Activated T-helper 1 cell treated with anti-CD3 and anti-CD28 coated beads, Interleukin-2, amount 50 U/mL, for 16 hours (primary cell): Measurements from ENCODE around the gene VWA7.
"Not testable (repeated sequence)": the region's sequence is repeated elsewhere in the genome, so short reads cannot be mapped to it uniquely, and the experiment has no call there.

Experiments used
- DNase-seq, 2 donors: peaks; one replicate each; pipeline ENCODE4 v3.0.0-alpha.2; 2020; ENCODE audit warnings: low read depth in 1 of 2, low spot score in 1 of 2

VWA7 gene, protein sequence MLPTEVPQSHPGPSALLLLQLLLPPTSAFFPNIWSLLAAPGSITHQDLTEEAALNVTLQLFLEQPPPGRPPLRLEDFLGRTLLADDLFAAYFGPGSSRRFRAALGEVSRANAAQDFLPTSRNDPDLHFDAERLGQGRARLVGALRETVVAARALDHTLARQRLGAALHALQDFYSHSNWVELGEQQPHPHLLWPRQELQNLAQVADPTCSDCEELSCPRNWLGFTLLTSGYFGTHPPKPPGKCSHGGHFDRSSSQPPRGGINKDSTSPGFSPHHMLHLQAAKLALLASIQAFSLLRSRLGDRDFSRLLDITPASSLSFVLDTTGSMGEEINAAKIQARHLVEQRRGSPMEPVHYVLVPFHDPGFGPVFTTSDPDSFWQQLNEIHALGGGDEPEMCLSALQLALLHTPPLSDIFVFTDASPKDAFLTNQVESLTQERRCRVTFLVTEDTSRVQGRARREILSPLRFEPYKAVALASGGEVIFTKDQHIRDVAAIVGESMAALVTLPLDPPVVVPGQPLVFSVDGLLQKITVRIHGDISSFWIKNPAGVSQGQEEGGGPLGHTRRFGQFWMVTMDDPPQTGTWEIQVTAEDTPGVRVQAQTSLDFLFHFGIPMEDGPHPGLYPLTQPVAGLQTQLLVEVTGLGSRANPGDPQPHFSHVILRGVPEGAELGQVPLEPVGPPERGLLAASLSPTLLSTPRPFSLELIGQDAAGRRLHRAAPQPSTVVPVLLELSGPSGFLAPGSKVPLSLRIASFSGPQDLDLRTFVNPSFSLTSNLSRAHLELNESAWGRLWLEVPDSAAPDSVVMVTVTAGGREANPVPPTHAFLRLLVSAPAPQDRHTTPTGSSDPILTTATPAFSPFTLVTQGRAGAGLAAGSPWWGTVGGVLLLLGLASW

DNA sequence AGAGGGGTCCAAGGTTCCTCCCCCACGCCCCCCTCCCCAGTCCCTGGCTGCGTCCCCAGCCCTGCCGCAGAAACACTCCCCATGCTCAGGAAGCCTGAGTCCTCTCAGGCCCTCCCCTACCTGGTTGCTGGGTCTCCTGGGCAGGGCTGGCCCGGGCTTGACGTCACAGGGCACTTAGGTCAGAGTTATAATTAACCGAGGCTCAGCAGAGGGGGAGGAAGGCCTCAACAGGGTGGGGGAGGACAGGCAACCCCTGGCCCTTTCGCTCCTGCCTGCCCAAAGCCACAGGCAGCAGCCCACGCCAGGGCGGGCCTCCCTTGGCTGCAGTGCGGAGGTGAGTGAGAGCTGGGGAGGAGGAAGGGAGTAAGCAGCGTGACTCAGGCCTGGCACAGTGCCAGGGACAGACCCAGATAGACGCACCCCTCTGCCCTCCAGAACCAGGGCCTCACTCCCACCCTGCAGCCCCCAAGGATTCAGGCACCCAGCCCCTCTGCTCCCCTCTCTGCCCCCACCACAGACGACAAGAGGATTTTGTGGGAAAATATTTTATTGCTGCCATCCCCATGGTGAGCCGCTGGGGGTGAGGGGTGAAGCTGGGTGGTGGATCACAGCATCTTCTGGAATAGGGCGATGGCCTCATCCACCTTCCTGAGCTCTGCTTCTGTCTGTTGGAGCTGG, at the start of gene VWA7:
Gene VWA7, minus strand, starts transcription at position 340 of the 678 bp plus-strand sequence. CDS start 549 bp downstream, outside the sequence.
- DNase-seq, result peak; percentile 25 to 61

DNA sequence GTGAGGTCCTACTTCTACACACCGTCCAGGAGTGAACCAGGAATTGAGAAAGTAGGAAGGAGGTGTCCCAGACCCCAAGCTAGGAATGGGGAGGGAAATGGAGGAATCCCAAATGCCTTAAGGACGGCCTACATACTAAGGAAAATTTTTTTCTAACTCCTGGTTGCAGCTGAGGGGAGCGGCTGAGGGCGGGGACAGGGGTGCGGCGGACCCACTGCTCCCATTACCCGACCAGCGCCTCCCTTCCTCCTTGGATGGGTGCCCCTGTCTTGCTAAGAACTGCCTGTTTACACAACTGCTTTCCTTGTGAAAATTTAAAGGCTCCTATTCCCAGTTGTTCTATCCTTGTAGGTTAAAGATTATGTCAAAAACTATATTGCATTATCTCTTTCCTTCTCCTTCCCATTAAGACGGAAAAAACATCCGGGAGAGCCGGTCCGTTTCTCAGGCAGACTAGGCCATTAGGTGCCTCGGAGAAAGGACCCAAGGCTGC, 49.7 kb upstream of the VWA7 start:
- no peak for DNase-seq

DNA sequence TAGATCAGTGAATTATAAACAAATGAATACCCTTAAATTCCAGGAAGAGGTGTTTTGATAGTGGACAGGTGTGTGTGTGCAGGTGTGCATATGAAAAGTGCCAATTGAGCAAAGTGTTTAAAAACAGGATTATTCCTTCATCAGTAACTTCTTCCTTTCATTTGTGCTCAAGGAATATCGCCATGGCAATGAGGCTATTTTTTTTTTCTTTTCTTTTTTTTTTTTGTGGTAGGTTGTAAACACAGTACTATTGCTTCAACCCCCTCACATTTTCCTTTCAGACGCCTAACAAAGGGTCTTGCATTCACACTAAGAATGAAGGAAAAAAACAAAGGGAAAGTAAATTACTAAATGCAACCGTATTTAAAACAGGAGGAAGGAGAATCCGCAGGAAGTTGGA, 48.4 kb upstream of the VWA7 start:
- DNase-seq, result no peak

DNA sequence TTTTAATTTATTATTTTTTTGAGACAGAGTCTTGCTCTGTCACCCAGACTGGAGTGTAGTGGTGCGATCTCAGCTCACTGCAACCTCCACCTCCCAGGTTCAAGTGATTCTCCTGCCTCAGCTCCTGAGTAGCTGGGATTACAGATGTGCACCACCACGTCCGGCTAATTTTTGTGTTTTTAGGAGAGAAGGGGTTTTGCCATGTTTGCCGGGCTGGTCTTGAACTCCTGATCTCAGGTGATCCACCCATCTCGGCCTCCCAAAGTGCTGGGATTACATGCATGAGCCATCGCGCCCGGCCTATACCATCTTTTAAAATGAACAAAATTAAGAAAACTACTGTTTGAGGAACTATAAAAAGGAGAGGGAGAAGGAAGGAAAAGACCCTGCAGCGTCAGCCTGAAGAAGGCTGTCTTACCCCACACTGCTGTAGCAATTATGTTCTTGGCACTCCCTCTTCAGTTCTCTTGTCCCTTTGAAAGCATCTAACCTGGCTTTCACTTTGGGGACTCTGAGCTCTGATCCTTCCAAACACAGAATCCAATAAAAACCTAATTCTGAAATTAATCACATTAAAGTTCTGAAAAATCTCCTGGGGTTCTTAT, 46.6 kb upstream of the VWA7 start:
- not testable (repeated sequence) for DNase-seq

DNA sequence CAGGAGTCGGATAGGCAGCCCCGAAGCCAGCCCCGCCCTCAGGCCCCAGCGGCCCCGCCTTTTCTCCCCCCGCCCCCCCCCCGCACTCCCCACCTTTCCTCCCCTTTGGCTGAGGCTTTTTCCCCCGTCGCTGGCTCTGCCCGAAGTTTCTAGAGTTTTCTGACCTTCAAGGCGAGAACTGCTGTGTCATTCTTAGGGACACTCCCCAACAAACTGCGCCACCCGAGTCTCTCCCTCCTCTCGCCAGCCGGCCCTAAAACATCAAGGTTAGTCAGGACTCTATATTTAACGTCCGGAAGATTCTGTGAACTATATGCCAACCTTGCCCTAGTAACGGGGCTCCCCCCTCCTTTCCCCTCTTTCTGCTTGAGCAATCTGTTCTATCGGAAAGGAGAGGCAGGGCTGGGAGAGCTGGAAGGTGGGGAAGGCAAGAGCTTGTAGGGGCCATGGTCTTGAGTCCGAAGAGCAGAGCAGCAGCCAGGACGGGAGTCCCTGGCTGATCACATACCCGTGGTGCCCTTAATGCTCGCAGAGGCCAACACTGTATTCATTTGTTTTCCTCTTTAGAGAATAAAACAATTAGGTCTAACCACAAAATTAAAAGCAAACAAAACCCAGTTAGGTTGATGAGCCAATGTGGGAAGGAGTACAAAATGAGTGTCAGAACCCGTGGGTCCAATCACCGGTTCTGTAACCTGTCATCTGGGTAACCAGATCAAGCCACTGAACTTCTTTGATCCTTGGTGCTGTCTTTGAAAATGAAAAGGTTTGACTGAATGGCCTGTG, 45.1 kb upstream of the VWA7 start:
- DNase-seq, result peak; percentile 34 to 42

DNA sequence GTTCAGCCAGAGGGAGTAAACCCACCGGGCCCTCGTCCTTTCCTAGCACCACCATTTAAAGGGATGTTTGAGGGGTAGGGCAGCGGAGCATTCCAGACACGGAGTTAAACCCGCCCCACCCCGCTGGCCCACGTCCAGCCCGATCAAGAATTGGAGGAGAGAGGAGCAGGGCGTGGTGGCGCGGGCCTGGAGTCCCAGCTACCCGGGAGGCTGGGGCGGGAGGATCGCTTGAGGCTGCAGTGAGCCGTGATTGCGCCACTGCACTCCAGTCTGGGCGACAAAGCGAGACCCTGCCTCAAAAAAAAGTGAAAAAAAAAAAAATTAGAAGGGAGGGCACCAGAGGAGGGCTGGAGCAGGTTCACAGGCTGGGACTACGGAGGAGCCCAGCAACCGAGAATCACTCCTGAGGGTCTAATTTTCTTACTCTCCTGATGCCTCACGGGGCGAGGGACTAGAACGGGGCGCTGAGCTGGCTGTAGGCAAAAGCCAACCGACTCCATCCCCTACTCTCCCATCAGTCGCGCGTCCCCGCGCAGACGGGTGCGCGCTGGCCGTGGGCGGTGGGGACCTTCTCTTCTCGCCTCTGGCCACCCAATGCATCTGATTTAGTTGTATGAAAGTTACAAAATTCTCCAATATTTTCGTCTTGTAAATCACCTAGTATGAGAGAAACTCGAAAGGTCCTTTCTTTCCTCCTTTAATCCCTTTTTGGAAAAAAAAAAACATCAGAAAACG, 44.3 kb upstream of the VWA7 start:
- peak; percentile 21 to 46 for DNase-seq

DNA sequence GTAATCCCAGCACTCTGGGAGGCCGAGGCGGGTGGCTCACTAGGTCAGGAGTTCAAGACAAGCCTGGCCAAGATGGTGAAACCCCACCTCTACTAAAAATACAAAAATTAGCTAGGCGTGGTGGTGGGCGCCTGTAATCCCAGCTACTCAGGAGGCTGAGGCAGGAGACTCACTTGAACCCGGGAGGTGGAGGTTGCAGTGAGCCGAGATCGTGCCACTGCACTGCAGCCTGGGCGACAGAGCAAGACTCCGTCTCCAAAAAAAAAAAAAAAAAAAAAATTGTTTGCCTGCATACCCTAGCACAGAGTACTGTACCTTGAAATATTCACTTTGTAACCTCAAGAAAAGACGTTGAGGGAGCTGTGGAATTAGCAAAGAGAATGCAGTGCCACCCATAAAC, 43.3 kb upstream of the VWA7 start:
- not testable (repeated sequence) for DNase-seq

DNA sequence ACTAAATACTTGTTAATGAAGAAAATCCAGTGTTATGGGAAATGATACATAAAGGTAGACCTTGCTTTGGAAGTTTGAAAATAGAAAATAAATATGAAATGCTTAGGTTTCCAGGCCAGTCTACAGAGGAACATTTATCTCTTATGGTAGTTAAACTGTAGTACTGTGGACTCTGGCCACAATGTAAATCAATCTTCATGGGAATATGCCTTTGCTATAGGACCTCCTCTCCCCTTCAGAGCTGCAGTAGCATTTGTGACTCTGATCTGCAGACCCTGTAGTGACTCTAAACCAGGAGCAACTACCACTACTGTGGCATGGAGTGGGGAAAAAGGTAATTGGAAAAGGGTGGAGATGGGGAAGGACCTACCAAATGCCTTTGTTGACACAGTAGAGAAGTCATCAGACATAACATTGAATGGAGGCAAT, 42.8 kb upstream of the VWA7 start:
- DNase-seq, result no peak

DNA sequence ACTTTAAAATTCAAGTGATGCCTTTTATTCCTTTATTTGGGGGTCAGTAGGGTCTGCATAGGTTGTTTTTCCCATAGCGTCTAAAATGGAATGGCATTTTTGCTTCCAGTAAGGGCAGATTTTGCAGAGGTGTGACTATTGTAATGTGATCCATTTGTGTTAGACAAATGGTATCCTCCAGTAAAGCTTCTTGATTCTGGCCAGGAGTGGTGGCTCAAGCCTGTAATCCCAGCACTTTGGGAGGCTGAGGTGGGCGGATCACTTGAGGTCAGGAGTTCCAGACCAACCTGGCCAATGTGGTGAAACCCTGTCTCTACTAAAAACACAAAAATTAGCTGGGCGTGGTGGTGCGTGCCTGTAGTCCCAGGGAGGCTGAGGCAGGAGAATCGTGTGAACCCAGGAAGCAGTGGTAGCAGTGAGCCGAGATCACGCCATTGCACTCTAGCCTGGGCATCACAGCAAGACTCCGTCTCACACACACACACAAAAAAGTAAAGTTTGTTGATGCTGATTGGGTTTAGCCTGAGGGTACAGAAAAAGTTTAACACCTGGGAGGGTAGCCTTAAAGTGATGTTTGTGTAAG, 40.9 kb upstream of the VWA7 start:
- not testable (repeated sequence) for DNase-seq

DNA sequence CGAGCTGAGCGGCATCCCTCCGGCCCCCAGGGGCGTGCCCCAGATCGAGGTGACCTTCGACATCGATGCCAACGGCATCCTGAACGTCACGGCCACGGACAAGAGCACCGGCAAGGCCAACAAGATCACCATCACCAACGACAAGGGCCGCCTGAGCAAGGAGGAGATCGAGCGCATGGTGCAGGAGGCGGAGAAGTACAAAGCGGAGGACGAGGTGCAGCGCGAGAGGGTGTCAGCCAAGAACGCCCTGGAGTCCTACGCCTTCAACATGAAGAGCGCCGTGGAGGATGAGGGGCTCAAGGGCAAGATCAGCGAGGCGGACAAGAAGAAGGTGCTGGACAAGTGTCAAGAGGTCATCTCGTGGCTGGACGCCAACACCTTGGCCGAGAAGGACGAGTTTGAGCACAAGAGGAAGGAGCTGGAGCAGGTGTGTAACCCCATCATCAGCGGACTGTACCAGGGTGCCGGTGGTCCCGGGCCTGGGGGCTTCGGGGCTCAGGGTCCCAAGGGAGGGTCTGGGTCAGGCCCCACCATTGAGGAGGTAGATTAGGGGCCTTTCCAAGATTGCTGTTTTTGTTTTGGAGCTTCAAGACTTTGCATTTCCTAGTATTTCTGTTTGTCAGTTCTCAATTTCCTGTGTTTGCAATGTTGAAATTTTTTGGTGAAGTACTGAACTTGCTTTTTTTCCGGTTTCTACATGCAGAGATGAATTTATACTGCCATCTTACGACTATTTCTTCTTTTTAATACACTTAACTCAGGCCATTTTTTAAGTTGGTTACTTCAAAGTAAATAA, 40.2 kb upstream of the VWA7 start:
- not testable (repeated sequence) for DNase-seq

DNA sequence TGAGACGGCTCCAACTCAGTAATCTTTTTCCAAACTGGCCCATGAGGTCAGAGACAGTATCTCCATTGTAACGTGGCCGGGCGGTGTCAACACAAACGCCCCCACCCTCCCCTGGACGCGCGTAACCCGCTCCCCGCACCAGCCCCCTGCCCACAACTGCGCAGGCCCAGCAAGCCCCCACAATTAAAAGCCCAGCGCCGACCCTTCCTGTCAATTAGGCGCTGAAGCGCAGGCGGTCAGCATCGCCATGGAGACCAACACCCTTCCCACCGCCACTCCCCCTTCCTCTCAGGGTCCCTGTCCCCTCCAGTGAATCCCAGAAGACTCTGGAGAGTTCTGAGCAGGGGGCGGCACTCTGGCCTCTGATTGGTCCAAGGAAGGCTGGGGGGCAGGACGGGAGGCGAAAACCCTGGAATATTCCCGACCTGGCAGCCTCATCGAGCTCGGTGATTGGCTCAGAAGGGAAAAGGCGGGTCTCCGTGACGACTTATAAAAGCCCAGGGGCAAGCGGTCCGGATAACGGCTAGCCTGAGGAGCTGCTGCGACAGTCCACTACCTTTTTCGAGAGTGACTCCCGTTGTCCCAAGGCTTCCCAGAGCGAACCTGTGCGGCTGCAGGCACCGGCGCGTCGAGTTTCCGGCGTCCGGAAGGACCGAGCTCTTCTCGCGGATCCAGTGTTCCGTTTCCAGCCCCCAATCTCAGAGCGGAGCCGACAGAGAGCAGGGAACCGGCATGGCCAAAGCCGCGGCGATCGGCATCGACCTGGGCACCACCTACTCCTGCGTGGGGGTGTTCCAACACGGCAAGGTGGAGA, 38.1 kb upstream of the VWA7 start, which contains the start of the genes HSPA1A and HSPA1L:
Gene HSPA1A, plus strand, starts transcription at position 519 of the 814 bp plus-strand sequence. Its CDS starts 214 bp downstream, at position 733.
Gene HSPA1L, minus strand, starts transcription at position 259 of the 814 bp plus-strand sequence. CDS start 3,311 bp downstream, outside the sequence.
- DNase-seq, result peak; percentile 43 to 50

DNA sequence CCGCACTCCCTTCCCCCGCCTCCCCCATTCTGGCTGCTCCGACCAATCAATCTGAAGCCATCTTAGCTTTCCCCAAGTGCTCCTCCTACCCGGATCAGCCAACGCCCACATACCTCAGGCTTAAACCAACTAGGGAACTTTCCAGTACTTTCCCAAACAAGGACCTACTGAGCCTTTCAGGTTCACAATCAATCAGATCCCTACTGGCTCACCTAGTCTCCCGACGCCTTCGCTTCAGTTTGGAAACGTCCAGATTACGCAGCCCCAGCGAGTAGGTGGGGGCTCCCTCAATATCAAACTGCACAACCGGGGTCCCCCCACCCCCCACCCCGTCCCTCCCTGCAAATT, 37.5 kb upstream of the VWA7 start:
- peak; percentile 42 to 54 for DNase-seq

DNA sequence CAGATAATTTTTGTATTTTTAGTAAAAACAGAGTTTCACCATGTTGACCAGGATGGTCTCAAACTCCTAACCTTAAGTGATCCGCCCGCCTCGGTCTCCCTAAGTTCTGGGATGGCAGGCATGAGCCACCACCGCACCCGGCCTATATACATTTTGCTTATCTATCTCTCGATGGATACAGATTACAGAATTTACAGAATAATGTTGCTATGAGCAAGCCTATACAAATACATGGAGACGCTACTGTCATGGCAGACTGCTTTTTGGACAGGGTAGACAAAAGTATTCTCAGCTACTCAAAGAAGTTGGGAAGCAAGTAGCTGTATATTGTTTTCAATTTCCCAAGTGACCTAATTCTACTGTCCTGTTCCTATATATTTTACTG, 36.3 kb upstream of the VWA7 start:
- no peak for DNase-seq

DNA sequence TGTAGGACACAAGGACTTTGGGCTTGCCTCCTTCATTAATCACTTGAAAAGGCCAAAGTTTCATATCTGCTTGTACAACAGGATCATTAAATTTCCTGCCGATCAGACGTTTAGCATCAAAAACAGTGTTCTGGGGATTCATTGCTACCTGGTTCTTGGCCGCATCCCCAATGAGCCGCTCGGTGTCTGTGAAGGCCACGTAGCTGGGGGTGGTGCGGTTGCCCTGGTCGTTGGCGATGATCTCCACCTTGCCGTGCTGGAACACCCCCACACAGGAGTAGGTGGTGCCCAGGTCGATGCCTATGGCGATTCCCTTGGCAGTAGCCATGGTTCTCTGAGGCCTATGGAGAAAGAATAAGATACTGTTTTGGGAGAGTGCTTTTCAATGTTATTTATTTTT, 34.5 kb upstream of the VWA7 start:
- no peak for DNase-seq

DNA sequence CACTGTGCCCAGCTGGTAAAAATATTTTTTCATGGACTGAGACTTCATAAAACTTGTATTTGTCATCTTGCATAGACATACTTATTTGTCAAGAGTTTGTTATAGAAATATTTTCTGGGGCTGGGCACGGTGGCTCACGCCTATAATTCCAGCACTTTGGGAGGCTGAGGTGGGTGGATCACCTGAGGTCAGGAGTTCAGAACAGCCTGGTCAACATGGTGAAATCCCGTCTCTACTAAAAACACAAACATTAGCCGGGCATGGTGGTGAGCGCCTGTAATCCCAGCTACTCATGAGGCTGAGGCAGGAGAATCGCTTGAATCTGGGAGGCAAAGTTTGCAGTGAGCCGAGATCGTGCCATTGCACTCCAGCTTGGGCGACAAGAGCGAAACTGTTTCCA, 31.5 kb upstream of the VWA7 start:
- DNase-seq, result not testable (repeated sequence)

DNA sequence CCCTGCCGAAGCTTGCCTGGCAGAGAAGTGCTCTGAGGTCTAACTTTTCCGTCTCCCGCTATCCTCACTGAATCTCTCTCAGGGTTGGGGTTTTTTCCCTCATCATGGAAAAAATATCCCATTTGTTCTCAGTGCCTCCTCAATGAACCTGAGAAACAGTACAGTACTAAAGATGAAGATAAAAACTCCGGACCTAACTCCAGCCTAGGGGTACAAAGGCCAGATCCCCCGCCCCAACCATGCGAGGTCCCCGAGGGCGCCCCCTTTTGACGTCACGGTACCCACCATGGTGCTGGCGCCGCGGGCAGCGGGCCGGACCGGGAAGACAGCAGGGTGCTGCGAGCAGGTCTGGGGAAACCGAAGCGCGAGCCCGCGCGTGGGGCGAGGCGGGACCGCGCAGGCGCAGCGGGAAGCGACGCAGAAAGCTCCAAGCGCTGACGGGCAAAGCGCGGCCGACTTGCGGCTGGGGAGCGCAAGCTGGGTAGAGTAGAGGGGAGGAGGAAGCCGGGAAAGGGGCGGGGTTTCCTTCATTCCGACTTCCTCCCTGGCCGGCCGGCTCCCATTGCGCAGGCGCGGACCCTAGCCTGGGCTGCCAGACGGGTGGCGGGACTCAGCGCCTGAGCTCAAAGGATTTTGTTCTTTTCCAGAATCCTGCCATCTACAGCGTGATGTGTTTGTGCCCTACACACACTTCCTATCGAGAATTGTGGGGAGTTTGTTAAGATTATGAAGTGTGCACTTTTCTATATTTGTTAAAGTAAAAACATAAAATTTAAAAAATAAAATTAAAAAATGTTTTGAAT, 29.5 kb upstream of the VWA7 start, which contains the start of gene LSM2:
Gene LSM2, minus strand, starts transcription at position 497 of the 803 bp plus-strand sequence. Its CDS starts 209 bp downstream, at position 288.
- peak; percentile 90 to 94 for DNase-seq
